Ovary (tissue), 3 donors: ENCODE results near the gene SLAMF1.

Source experiments
- EP300 ChIP-seq: sonication (generic); formaldehyde crosslinking; IDR thresholded peaks from one replicate; pipeline ENCODE4 v1.6.1; 2017; ENCODE audit warnings: antibody characterized with exemption
- POLR2A ChIP-seq: fragments of 450-650 bp; IDR thresholded peaks from one replicate; pipeline ENCODE4 v1.6.1; 2017; ENCODE audit warnings: antibody characterized with exemption, mild to moderate bottlenecking, moderate library complexity
- TF ChIP-seq, protein P1 (sequence below), 3 donors: fragments of 450-650 bp in 2 of 3; fragments of 200-600 bp in 1 of 3; IDR thresholded peaks; one replicate each; pipeline versions ENCODE4 v1.5.1 to v1.8.0; 2016 to 2022; ENCODE audit warnings: antibody characterized with exemption in 3 of 3, mild to moderate bottlenecking in 1 of 3
- donor health status: DM: no; HTN: no; CAD: no.

DNA sequence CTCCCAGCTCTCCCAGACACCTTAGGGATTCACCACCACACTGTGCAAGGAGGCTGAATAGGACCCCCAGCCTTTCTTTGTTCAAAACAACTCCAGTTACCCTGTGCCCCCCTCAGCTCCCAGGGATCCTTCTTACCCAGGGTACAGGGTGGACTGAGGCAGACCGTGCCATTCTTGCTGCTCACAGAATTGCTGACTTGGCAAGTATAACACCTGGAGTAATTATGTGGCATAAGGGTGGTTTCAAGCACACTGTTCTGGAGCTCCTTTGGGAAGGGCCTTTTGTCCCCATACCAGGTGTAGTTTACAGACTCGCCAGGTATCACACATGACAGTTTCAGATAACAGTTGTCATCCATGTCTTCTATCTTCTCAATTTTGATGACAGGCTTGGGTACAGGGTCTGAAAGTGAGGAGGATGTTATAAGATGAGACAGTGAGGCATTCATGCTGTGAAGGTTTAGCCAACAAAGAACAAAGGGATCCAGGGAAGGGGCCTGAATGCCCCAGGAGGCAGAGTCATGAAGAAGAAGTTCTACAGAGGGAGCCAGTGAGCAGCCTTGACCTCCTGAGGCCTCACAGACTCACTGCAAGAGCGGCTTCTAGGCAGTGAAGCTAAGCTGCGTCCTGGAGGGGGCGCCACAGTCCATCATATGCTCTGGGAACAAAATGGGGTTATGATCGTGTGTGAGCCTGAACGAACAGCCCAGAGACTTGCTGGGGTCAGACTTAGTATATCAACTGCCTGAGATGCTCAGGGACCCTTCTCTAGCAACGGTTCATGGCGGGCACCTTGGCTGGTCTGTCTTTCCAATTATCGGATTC is 34.4 kb upstream of the SLAMF1 start:
- no peak for TF ChIP-seq POLR2A
- TF ChIP-seq, protein P1, sequence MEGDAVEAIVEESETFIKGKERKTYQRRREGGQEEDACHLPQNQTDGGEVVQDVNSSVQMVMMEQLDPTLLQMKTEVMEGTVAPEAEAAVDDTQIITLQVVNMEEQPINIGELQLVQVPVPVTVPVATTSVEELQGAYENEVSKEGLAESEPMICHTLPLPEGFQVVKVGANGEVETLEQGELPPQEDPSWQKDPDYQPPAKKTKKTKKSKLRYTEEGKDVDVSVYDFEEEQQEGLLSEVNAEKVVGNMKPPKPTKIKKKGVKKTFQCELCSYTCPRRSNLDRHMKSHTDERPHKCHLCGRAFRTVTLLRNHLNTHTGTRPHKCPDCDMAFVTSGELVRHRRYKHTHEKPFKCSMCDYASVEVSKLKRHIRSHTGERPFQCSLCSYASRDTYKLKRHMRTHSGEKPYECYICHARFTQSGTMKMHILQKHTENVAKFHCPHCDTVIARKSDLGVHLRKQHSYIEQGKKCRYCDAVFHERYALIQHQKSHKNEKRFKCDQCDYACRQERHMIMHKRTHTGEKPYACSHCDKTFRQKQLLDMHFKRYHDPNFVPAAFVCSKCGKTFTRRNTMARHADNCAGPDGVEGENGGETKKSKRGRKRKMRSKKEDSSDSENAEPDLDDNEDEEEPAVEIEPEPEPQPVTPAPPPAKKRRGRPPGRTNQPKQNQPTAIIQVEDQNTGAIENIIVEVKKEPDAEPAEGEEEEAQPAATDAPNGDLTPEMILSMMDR (IDR thresholded peaks at IDR 0.05): peak in 2 of 3 donors; percentile 21 to 58
- no peak for TF ChIP-seq EP300
